Gastroesophageal sphincter (tissue), 3 donors: ENCODE data around the gene MAPKBP1.
A peak's percentile ranks its signal among the peaks of the same experiment; 100 is the strongest.

Experiments
- POLR2A ChIP-seq, 2 donors: fragments of 450-650 bp; IDR thresholded peaks; one replicate each; pipeline ENCODE4 v1.6.1; 2017; ENCODE audit warnings: antibody characterized with exemption in 2 of 2, mild to moderate bottlenecking in 2 of 2, moderate library complexity in 1 of 2
- TF ChIP-seq, protein P1 (sequence below), 4 experiments: fragments of 200-600 bp in 2 of 4; fragments of 450-650 bp in 2 of 4; sonication (generic) in 1 of 4; IDR thresholded peaks; one replicate each; pipeline ENCODE4 v1.5.1; 2017 to 2019; ENCODE audit warnings: antibody characterized with exemption in 4 of 4, mild to moderate bottlenecking in 2 of 4, moderate library complexity in 2 of 4

DNA sequence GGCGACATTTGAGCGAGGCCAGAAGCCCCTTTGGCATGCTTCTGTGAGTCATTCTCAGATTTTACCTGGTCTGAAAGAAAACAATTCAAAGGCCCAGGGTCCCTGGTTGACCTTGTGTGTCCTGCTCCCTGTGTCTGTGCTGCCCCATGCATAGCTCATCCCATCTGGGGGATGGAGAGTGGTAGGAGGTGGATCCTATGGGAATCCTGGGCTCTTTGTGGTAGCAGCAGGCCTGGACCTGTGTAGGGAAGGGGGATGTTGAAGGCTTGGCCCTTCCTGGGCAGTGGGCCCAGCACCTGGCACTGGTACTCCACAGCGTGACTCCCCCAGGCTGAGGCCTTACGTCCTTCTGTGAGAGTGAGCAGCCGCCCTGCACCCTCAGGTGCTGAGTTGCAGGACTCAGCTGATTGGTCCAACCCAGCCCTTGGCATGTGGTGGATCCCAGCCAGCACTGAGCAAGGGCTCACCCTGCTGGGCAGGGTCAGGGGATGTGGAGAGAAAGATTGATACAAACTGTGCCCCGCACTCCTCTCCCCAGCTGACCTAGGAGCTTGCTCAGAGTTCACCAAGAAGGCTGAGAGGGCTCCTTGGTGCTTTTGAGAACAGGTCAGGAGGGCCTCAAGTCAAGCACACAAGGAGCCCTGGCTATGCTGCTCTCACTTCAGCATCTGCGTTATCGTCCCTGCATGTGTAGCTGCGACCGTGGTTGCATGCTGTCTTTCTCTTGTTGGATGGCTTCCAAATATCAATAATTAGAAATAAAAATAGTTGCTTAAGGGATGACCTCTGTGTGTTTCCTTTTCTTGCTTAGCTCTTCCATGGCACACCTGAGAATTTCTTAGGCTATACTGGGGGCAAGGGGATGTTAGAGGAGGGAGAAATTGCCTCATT, 32.3 kb downstream of the MAPKBP1 start:
- no peak for TF ChIP-seq POLR2A (IDR thresholded peaks at IDR 0.05)
- TF ChIP-seq, protein P1, sequence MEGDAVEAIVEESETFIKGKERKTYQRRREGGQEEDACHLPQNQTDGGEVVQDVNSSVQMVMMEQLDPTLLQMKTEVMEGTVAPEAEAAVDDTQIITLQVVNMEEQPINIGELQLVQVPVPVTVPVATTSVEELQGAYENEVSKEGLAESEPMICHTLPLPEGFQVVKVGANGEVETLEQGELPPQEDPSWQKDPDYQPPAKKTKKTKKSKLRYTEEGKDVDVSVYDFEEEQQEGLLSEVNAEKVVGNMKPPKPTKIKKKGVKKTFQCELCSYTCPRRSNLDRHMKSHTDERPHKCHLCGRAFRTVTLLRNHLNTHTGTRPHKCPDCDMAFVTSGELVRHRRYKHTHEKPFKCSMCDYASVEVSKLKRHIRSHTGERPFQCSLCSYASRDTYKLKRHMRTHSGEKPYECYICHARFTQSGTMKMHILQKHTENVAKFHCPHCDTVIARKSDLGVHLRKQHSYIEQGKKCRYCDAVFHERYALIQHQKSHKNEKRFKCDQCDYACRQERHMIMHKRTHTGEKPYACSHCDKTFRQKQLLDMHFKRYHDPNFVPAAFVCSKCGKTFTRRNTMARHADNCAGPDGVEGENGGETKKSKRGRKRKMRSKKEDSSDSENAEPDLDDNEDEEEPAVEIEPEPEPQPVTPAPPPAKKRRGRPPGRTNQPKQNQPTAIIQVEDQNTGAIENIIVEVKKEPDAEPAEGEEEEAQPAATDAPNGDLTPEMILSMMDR (IDR thresholded peaks at IDR 0.05): peak in 1 of 4 experiments; percentile 33
